ENCODE results near the gene FH. TPM values are rescaled to one million over a fixed set of nuclear protein-coding genes. Genes with fewer than 3 reads are reported as not detected.

The FH gene
- total and polyA plus RNA-seq, 2 of the 13 experiments (the other 11 are each of a cell fraction or from before 2014, with no cell fraction given) = 39.2 to 152 TPM

DNA sequence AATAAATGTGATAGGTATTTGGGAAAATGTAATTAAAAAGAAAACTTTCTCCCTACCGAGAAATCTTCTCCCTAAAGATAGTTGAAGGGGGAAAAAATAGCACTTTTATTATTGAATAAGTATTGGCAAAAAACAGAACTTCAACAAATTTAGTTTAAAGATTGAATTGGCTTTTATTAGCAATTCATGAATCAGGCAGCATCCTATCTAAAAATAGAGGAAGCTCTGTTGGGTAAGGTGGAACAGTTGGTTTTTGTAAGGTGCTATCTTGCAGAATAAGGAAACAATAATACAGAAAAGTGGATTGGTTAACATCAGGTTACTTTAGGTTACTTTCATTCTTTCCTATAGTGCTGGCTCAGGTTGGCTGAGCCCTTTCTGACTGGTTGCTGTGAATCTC is 62.8 kb downstream of the FH start:
- Histone ChIP-seq H3K9me3 (ENCODE audit: low read length) (no peaks in the 10 kb centered on the region), H3K27ac (ENCODE audit: extremely low read length, insufficient read depth, low read length) (no peak overlapping the region), H3K9ac (ENCODE audit: insufficient read depth, low read depth, low read length) (no peak overlapping the region), H3K36me3 (replicated peaks in 1 of 2; ENCODE audit: control insufficient read depth in 1 of 2, insufficient read depth in 2 of 2, low read length in 2 of 2) (no peaks in the 10 kb centered on the region), H3K79me2 (ENCODE audit: insufficient read depth, low read length) (no peaks in the 10 kb centered on the region), H3K4me3 (replicated peaks in 1 of 3; ENCODE audit: insufficient read depth in 1 of 3, low read depth in 2 of 3, low read length in 3 of 3) (no peak overlapping the region), H3K27me3 (ENCODE audit: control insufficient read depth in 1 of 2, insufficient read depth in 2 of 2, low read length in 2 of 2) (no peaks in the 10 kb centered on the region), H2AFZ (ENCODE audit: low read length) (no peak overlapping the region), H3K4me2 (ENCODE audit: low read depth, low read length) (no peak overlapping the region), H4K20me1 (ENCODE audit: insufficient read depth, low read length) (no peaks in the 10 kb centered on the region), H3K4me1 (ENCODE audit: insufficient read depth, low read length) (no peaks in the 10 kb centered on the region)
- DNase-seq (ENCODE audit: low spot score) (no peak), FAIRE-seq (no peak), ATAC-seq (no peak)
- ChIA-PET POLR2A (no interaction called here), CTCF (ENCODE audit: low intra/inter-chr PET ratio, low total read pairs) (no interaction called here)
- intact Hi-C loops (cut with micrococcal nuclease; ENCODE audit: unreplicated experiment) = no loop called here
- in situ Hi-C loops (cut with HindIII; ENCODE audit: extremely low pct_ligation_motif_present, low pct_unique_long_range_greater_than_20kb) = no loop called here
- WGBS (ENCODE audit: low lambda C conversion rate) = 0% methylated on average over 1 of the region's 1 CpG
- no TSS peak for BruUV-seq (replicated peaks)
- no peak for TF ChIP-seq KDM1A (CRISPR knock-in tag; IDR thresholded peaks at IDR 0.05)
- TF ChIP-seq, protein P1, sequence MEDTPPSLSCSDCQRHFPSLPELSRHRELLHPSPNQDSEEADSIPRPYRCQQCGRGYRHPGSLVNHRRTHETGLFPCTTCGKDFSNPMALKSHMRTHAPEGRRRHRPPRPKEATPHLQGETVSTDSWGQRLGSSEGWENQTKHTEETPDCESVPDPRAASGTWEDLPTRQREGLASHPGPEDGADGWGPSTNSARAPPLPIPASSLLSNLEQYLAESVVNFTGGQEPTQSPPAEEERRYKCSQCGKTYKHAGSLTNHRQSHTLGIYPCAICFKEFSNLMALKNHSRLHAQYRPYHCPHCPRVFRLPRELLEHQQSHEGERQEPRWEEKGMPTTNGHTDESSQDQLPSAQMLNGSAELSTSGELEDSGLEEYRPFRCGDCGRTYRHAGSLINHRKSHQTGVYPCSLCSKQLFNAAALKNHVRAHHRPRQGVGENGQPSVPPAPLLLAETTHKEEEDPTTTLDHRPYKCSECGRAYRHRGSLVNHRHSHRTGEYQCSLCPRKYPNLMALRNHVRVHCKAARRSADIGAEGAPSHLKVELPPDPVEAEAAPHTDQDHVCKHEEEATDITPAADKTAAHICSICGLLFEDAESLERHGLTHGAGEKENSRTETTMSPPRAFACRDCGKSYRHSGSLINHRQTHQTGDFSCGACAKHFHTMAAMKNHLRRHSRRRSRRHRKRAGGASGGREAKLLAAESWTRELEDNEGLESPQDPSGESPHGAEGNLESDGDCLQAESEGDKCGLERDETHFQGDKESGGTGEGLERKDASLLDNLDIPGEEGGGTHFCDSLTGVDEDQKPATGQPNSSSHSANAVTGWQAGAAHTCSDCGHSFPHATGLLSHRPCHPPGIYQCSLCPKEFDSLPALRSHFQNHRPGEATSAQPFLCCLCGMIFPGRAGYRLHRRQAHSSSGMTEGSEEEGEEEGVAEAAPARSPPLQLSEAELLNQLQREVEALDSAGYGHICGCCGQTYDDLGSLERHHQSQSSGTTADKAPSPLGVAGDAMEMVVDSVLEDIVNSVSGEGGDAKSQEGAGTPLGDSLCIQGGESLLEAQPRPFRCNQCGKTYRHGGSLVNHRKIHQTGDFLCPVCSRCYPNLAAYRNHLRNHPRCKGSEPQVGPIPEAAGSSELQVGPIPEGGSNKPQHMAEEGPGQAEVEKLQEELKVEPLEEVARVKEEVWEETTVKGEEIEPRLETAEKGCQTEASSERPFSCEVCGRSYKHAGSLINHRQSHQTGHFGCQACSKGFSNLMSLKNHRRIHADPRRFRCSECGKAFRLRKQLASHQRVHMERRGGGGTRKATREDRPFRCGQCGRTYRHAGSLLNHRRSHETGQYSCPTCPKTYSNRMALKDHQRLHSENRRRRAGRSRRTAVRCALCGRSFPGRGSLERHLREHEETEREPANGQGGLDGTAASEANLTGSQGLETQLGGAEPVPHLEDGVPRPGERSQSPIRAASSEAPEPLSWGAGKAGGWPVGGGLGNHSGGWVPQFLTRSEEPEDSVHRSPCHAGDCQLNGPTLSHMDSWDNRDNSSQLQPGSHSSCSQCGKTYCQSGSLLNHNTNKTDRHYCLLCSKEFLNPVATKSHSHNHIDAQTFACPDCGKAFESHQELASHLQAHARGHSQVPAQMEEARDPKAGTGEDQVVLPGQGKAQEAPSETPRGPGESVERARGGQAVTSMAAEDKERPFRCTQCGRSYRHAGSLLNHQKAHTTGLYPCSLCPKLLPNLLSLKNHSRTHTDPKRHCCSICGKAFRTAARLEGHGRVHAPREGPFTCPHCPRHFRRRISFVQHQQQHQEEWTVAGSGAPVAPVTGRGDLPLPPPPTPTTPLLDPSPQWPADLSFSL (CRISPR knock-in tag; IDR thresholded peaks at IDR 0.05) = no peak
- TF ChIP-seq ZNF570 (CRISPR knock-in tag; IDR thresholded peaks at IDR 0.05; ENCODE audit: borderline replicate concordance) = no peak
- TF ChIP-seq POLR2A (IDR thresholded peaks at IDR 0.05; ENCODE audit: insufficient read depth in 1 of 2, low read depth in 2 of 2, low read length in 2 of 2) = no peak
- no peak for TF ChIP-seq ADNP (CRISPR knock-in tag; IDR thresholded peaks at IDR 0.05)
- no peak for TF ChIP-seq ZNF382 (CRISPR knock-in tag; IDR thresholded peaks at IDR 0.05; ENCODE audit: borderline replicate concordance)
- no peak for TF ChIP-seq SP2 (CRISPR knock-in tag; IDR thresholded peaks at IDR 0.05)
- TF ChIP-seq NR3C1 (CRISPR knock-in tag; IDR thresholded peaks at IDR 0.05) = no peak
- TF ChIP-seq, protein P2, sequence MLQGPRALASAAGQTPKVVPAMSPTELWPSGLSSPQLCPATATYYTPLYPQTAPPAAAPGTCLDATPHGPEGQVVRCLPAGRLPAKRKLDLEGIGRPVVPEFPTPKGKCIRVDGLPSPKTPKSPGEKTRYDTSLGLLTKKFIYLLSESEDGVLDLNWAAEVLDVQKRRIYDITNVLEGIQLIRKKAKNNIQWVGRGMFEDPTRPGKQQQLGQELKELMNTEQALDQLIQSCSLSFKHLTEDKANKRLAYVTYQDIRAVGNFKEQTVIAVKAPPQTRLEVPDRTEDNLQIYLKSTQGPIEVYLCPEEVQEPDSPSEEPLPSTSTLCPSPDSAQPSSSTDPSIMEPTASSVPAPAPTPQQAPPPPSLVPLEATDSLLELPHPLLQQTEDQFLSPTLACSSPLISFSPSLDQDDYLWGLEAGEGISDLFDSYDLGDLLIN (CRISPR knock-in tag; IDR thresholded peaks at IDR 0.05; ENCODE audit: borderline replicate concordance) = no peak
- TF ChIP-seq, protein P3, sequence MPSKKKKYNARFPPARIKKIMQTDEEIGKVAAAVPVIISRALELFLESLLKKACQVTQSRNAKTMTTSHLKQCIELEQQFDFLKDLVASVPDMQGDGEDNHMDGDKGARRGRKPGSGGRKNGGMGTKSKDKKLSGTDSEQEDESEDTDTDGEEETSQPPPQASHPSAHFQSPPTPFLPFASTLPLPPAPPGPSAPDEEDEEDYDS (CRISPR knock-in tag; IDR thresholded peaks at IDR 0.05) = no peak
- TF ChIP-seq ZNF761 (CRISPR knock-in tag; conservative IDR thresholded peaks at IDR 0.05) = no peak
- TF ChIP-seq, protein P4, sequence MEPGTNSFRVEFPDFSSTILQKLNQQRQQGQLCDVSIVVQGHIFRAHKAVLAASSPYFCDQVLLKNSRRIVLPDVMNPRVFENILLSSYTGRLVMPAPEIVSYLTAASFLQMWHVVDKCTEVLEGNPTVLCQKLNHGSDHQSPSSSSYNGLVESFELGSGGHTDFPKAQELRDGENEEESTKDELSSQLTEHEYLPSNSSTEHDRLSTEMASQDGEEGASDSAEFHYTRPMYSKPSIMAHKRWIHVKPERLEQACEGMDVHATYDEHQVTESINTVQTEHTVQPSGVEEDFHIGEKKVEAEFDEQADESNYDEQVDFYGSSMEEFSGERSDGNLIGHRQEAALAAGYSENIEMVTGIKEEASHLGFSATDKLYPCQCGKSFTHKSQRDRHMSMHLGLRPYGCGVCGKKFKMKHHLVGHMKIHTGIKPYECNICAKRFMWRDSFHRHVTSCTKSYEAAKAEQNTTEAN (CRISPR knock-in tag; conservative IDR thresholded peaks at IDR 0.05) = no peak
